GM19455 (cell line): Measurements from ENCODE around the gene MAF.

Experiments
- ATAC-seq: cut with Tn5 transposase; IDR thresholded peaks from one replicate; pipeline ENCODE4 v1.9.1; 2021; ENCODE audit not compliant: unreplicated experiment

MAF gene

GRCh38 chr16:79547085-79547484 lies 53.5 kb downstream of the MAF start:
- ATAC-seq = no peak
